HG02981 (cell line): ENCODE measurements around the gene PHAX.
A peak's percentile ranks its signal among the peaks of the same experiment; 100 is the strongest.
"Not testable (repeated sequence)": the region's sequence is repeated elsewhere in the genome, so short reads cannot be mapped to it uniquely, and the experiment has no call there.

Experiments used
- ATAC-seq: cut with Tn5 transposase; IDR thresholded peaks from one replicate; pipeline ENCODE4 v1.9.1; 2021; ENCODE audit warnings: mild to moderate bottlenecking, moderate library complexity; ENCODE audit not compliant: unreplicated experiment

Gene PHAX, protein sequence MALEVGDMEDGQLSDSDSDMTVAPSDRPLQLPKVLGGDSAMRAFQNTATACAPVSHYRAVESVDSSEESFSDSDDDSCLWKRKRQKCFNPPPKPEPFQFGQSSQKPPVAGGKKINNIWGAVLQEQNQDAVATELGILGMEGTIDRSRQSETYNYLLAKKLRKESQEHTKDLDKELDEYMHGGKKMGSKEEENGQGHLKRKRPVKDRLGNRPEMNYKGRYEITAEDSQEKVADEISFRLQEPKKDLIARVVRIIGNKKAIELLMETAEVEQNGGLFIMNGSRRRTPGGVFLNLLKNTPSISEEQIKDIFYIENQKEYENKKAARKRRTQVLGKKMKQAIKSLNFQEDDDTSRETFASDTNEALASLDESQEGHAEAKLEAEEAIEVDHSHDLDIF

DNA sequence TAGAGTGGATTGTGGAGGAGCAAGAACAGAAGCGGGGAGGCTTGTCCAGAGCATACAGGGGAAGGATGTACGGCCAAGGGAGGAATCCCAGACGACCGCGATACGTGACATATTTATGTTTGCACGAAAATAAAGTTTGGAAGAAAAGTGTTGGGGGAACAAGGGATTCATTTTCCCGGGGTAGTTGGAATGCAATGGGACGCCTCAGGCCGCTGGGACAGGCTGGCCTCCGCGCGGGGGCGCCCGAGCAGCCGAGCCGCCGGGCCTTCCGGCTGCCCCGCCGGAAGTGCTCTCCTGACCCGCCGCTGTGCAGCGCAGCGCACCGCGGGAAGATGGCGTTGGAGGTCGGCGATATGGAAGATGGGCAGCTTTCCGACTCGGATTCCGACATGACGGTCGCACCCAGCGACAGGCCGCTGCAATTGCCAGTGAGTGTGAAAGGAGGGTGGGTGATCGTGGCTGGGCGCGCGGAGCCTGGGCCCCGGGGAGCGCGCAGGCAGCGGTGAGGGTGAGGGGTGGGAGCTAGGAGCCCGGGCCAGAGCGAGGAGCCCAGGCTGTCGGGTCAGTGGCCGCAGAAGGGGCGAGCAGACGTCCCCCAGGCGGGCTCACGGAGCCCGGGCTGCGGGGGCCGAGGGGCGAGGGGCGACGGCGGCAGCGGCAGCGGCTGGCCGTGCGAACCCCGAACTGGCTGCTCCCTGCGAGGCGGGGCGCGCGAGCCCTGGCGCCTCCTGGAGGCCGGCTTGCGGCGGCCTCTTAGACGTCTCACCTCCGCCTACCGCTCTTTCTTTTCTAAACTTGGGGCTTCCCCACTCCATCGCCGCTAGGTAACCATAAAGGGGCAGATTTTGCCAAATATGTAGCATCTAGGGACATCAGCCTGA, at the start of gene PHAX:
Gene PHAX (plus strand): TSS at position 317 of the 881 bp plus-strand sequence. CDS start 16 bp downstream, at position 333.
- peak; percentile 95 for ATAC-seq

DNA sequence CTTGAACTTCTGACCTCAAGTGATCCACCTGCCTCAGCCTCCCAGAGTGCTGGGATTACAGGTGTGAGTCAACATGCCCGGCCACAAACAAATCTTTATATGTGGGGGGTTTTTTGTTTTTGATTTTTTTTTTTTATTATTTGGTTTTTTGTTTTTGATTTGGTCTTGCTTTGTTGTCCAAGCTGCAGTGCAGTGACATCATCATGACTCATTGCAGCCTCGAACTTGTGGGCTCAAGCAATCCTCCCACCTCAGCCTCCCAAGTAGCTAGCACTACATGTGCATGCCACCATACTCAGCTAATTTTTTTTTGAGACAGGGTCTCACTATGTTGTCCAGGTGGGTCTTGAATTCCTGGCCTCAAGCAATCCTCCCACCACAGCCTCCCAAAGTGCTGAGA, 48.1 kb upstream of the PHAX start:
- no peak for ATAC-seq

DNA sequence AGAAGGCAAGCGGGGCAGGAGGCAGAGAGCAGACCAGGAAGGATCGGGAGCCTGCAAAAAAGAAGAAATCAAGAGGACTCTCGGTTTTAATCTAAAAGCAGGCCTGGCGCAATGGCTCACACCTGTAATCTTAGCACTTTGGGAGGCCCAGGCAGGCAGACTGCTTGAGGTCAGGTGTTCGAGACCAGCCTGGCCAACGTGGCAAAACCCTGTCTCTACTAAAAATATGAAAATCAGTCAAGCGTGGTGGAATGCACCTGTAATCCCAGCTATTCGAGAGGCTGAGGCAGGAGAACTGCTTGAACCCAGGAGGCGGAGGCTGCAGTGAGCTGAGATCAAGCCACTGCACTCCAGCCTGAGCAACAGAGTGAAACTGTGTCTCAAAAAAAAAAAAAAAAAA, 45.6 kb upstream of the PHAX start:
- ATAC-seq = not testable (repeated sequence)

DNA sequence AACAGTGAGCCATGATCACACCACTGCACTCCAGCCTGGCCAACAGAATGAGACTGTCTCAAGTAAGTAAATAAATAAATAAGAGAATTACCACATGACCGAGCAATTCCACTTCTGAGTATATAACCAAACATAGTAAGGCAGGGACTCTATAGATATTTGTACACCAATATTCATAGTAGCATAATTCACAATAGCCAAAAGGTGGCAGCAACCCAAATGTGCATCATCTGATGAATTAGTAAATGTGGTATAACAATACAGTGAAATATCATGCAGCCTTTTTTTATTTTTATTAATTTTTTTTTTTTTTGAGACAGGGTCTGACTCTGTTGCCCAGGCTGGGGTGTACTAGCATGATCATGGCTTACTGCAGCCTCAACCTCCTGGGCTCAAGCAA, 38.8 kb upstream of the PHAX start:
- no peak for ATAC-seq

DNA sequence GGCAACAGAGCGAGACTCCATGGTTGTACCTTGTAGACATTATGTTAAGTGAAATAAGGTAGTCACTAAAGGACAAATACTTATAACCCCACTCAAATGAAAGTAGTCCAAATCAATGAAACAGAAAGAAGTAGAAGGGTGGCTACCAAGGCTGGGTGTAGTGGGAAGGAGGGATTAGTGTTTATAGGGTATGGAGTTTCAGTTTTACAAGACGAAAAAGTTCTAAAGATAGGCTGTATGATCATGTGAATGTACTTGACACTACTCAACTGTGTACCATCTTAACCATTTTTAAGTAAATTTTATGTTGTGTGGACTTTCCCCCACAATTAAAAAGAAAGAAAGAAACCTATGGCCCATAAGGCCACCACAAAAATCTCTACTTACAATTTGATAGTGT, 37.9 kb upstream of the PHAX start:
- peak; percentile 96 for ATAC-seq

DNA sequence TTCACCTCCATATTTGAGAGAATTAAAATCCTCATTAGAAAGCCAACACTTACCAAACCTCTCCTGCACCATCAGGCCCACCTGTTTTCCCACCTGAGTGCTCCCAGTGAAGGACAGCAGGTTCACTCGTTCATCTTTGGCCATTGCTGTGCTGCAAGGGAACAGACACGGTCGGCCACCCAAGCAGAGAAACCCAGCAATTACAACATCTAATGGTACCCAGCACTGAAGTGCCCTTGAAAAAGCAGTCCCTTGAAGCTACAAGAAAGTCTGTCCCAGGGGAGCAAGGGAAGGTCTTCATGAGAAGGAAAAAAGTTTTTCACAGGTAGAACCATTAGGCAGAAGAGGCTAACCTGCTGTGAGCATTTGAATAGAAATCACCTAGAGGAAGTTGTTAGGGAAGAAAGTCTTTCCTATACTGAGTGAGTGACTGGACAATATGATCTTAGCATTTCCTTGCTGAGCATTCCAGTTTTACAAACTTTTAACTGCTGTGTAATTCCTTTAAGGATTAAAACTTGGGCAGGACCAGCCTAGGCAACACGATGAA, 32.5 kb upstream of the PHAX start:
- ATAC-seq = no peak

DNA sequence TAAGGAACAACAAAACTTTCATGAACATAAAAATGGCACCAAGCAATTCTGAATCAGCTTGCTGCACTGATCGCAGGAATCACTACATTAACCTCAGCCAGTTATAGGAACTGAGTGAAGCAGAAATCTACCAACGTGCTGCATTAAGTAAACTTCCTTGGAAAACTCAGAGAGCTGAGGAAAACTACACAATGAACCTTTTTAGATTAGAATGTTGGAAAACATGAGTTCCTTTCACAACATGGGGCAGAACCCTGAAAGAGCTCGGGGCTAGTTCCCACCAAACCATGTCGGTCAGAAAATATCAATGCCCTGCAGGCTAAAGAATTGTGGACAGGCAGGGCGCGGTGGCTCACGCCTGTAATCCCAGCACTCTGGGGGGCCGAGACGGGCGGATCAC, 25.1 kb upstream of the PHAX start:
- no peak for ATAC-seq

DNA sequence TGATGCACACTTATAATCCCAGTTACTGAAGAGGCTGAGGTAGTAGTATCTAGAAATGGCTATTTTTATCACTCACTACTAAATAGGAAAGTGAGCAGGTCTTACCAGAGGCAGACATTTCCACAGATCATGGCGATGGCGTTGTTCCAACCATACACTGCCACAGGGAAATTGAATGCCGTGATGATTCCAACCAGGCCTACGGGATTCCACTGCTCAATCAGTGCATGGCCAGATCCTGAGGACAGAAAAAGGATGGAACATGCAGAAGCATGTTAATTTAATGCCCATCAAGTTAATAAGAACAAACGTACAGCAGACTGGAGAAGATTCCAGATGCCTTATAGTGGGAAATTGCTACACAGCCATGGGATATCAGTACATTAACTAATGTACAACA, 23.8 kb upstream of the PHAX start:
- ATAC-seq = no peak

DNA sequence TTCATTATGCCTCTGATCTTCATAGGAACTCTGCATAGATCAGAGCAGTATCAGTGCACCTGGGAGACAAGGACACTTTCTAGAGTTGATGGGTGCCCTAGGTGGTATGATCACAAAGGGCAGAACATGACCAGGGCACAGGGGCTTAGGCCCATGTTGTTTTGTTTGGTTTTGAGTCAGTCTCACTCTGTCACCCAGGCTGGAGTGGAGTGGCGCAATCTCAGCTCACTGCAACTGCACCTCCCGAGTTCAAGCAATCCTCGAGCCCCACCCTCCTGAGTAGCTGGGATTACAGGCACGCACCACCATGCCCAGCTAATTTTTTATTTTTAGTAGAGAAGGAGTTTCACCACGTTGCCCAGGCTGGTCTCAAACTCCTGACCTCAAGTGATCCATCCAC, 23.3 kb upstream of the PHAX start:
- ATAC-seq = no peak

DNA sequence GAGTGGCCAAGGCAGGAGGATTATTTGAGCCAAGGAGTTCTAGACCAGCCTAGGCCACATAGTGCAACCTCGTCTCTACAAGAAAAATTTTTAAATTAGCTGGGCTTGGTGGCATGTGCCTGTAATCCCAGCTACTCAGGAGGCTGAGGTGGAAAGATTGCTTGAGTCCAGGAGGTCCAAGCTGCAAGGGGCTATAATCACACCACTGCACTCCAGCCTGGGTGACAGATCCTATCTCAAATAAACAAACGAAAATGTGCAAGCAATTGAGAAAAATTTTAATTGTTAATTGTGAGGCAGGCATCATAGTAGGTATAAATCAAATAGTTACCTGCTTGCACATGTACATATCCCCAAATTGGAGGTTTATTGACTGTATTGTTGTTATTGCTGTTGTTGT, 21.0 kb upstream of the PHAX start:
- ATAC-seq = no peak

DNA sequence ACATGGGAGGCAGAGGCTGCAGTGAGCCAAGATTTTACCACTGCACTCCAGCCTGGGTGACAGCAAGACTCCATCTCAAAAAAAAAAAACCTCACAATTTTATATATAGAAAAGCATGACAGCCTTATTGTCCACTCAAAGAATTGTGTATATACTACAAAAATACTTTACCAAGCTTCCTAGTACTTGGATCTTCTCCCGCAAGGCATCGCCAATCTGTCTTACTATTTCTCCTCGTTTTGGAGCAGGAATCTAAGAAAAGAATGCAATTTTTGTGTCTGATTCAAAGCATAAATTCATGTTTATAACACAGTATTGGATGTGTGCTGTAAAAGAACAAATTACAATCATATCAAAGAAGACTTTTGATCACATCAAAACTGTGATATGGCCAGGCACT, 17.0 kb upstream of the PHAX start:
- no peak for ATAC-seq

DNA sequence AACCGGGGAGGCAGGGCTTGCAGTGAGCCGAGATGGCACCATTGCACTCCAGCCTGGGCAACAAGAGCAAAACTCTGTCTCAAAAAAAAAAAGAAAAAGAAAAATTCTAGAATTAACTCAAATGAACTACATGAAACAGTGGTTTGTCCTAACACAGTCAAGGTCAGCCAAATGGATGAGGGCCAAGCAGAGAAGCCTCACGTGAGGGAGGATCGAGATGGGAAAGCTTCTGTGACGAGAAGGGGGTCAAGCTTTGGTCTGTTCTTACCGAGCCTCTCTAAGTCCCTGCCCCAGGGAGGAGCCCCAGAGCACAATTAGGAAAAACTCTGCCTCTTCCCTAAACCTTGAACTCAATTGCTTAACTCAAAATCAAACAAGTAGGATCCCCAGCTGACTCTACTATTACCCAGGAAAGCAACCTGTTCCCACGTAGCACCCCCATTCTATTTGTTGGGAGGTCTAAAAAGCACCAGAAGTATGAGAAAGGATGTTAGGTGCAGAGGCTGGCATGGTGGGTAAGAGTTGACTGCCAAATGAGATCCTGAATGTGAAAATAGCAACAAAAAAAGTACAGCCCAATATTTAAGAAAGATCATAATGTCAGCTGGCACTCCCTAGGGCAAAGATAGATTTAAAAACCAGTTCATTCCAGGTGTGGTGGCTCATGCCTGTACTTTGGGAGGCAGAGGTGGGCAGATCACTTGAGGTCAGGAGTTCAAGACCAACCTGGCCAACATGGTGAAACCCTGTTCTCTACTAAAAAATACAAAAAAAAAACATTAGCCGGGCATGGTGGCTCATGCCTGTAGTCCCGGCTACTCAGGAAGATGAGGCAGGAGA, 13.0 kb upstream of the PHAX start:
- ATAC-seq = no peak

DNA sequence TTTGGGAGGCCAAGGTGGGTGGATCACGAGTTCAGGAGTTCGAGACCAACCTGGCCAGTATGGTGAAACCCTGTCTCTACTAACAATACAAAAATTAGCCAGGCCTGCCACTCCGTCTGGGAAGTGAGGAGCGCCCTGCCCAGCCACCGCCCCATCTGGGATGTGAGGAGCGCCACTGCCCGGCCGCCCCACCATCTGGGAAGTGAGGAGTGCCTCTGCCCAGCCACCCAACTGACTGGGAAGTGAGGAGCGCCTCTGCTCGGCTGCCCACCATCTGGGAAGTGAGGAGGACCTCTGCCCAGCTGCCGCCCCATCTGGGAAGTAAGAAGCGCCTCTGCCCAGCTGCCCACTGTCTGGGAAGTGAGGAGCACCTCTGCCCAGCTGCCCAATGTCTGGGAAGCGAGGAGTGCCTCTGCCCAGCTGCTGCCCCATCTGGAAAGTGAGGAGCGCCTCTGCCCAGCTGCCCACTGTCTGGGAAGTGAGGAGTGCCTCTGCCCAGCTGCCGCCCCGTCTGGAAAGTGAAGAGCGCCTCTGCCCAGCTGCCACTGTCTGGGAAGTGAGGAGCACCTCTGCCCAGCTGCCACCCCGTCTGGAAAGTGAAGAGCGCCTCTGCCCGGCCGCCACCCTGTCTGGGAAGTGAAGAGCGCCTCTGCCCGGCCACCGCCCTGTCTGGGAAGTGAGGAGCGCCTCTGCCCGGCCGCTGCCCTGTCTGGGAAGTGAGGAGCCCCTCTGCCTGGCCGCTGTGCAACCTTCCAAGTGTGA, 11.0 kb upstream of the PHAX start:
- no peak for ATAC-seq

DNA sequence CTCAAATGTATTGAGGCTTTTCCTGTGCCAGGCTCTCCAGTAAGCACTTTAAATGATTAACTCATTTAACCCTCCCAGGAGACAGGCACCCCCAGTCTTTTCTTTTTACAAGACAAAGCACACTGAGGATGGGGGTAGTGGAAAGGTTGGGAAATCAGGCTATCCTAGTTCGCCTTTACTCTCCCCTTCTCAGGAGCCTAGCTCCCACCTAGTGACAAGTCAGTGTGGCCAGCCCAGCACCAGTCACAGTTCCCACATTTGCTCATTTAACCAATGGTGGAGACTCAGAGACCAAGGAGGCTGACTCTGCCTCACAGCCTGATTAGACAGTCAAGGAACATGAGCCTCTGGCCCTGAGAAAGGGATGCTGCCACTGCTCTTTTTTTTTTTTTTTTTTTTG, 9.2 kb upstream of the PHAX start:
- ATAC-seq = no peak

DNA sequence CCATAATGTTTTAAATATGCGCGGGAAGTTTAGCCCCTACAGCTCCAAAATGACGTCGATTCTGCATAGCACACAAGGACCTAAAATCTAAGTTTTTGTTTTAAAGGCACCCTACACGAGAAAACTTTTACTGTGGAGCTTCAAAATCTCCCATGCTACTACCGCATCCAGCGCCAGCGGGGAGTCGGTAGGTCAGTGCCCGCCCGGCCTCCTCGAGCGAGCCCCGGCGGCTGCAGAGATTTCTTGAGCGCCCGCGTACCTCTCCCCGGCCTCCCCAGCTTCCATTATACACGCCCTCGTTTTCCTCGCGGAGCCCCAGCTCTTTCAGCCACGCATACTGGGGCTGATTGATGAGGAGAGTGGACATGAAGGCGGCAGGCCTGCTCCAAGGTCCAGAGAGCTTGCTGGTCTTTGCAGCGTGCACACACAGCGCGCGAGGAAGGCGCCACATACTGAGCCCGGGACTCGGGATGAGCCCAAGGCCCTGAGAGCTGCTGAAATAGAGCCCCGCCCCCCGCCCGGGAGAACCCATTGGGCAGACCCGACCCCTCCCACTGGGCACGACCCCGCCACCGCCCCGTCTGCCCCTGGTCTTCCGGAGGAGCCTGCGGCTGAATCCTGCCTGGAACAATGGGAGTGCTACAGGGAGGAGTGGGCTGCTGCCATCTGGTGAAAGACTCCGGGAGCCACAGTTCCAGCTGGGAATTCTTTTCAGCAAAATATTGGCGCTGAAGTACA, 5.8 kb upstream of the PHAX start, which contains the start of gene ALDH7A1:
Gene ALDH7A1 (minus strand): TSS at position 472 of the 738 bp plus-strand sequence. CDS start 21 bp downstream, at position 451.
- ATAC-seq = peak; percentile 82

DNA sequence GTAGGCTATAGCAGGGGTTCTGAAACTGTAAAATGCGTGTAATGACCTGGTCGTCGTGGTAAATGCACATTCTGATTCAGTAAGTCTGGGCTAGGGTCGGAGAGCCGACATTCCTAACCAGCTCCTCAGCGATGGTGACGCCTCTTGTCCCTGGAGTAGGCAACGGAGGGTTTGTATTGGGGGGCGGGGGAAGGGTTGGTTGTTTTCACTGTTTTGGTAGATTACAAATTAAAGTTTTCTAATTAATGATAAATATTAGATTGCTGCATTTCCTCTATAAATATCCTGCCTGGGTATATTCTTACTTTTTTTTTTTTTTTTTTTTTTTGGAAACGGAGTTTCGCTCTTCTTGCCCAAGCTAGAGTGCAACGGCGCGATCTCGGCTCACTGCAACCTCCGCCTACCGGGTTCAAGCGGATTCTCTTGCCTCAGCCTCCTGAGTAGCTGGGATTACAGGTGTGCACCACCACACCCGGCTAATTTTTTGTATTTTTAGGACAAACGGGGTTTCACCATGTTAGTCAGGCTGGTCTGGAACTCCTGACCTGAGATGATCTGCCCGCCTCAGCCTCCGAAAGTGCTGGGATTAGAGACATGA, 5.2 kb upstream of the PHAX start:
- ATAC-seq = no peak

DNA sequence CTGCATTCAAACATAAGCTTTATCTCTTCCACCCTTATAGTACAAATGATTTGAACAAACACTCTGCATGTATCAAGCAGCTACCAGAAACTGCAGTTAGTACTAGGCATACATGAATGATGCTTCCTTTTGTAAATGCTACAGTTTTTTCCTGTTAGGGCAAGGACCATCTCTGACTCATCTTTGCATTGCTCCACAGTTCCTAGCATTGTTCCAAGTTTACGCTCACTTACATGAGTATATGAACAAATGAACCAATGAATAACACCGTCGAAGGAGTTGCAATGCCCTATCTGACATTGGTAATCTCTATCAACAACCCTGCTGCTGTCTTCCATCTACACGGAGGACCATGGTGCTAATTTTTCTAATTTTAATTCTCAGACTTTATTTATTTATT, 3.6 kb upstream of the PHAX start:
- ATAC-seq = no peak

DNA sequence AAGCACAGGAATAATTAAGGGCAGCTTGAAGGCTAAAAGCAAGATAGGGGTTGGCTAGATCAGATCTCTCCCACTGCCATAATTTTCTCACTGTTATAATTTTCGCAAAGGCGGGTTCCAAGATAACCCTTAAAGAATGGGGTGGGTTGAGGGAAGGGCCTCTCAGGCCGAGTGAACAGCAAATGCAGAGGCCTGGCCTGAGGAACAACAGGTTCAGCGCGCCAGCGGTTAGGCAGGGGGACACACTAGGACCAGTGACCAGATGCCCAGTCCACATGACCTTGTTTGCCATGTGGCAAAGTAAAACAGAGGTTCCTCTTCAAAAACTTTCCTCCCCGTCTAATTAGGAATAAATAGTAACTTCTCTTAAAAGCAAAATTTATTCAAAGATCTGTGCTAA, 1.2 kb upstream of the PHAX start:
- ATAC-seq = no peak
